ENCODE results near the gene RNASEH2B. TPM values are rescaled to one million over a fixed set of nuclear protein-coding genes. Genes with fewer than 3 reads are reported as not detected.

The RNASEH2B gene
- total RNA-seq, 1 donor from 2014 or later: 20.0 TPM

GRCh38 chr13:50911937-50912795 is 2.6 kb downstream of the RNASEH2B start:
- Mint-ChIP-seq H3K9me3 (ENCODE audit: unreplicated experiment) (no peaks in the 10 kb centered on the region), H3K4me3 (ENCODE audit: unreplicated experiment) (peak overlapping the region; percentile 27), H3K36me3 (ENCODE audit: unreplicated experiment) (no peaks in the 10 kb centered on the region), H3K27me3 (ENCODE audit: unreplicated experiment) (no peaks in the 10 kb centered on the region), H3K27ac (ENCODE audit: unreplicated experiment) (peak overlapping the region; percentile 45), H3K4me1 (ENCODE audit: unreplicated experiment) (peaks cover 40% of the 10 kb centered on the region)
- DNase-seq (ENCODE audit: extremely low spot score, unreplicated experiment): peak; percentile 92
- TF ChIP-seq CTCF (IDR thresholded peaks at IDR 0.05): peak; percentile 89

GRCh38 chr13:50912851-50913250 is 3.3 kb downstream of the RNASEH2B start:
- H3K27me3 Mint-ChIP-seq (ENCODE audit: unreplicated experiment): no peaks in the 10 kb centered on the region
- TF ChIP-seq CTCF (IDR thresholded peaks at IDR 0.05): no peak
- H3K9me3 Mint-ChIP-seq (ENCODE audit: unreplicated experiment): no peaks in the 10 kb centered on the region
- H3K27ac Mint-ChIP-seq (ENCODE audit: unreplicated experiment): no peak overlapping the region
- H3K36me3 Mint-ChIP-seq (ENCODE audit: unreplicated experiment): no peaks in the 10 kb centered on the region
- peaks cover 43% of the 10 kb centered on the region for H3K4me1 Mint-ChIP-seq (ENCODE audit: unreplicated experiment)
- no peak for DNase-seq (ENCODE audit: extremely low spot score, unreplicated experiment)
- no peak overlapping the region for H3K4me3 Mint-ChIP-seq (ENCODE audit: unreplicated experiment)

- DNase-seq (ENCODE audit: extremely low spot score, unreplicated experiment): no peak
- no peaks in the 10 kb centered on the region for H3K9me3 Mint-ChIP-seq (ENCODE audit: unreplicated experiment)
- peaks cover 43% of the 10 kb centered on the region for H3K4me1 Mint-ChIP-seq (ENCODE audit: unreplicated experiment)
- H3K36me3 Mint-ChIP-seq (ENCODE audit: unreplicated experiment): no peaks in the 10 kb centered on the region
- no peaks in the 10 kb centered on the region for H3K27me3 Mint-ChIP-seq (ENCODE audit: unreplicated experiment)
- peak overlapping the region; percentile 79 for H3K27ac Mint-ChIP-seq (ENCODE audit: unreplicated experiment)
- H3K4me3 Mint-ChIP-seq (ENCODE audit: unreplicated experiment): peak overlapping the region; percentile 10
- TF ChIP-seq CTCF (IDR thresholded peaks at IDR 0.05): no peak
Observed at GRCh38 chr13:50914176-50914700, 4.6 kb downstream of the RNASEH2B start.

- Mint-ChIP-seq H3K4me1 (ENCODE audit: unreplicated experiment) (peaks cover 43% of the 10 kb centered on the region), H3K27me3 (ENCODE audit: unreplicated experiment) (no peaks in the 10 kb centered on the region), H3K27ac (ENCODE audit: unreplicated experiment) (peak overlapping the region; percentile 79), H3K4me3 (ENCODE audit: unreplicated experiment) (no peak overlapping the region), H3K9me3 (ENCODE audit: unreplicated experiment) (no peaks in the 10 kb centered on the region), H3K36me3 (ENCODE audit: unreplicated experiment) (no peaks in the 10 kb centered on the region)
- no peak for DNase-seq (ENCODE audit: extremely low spot score, unreplicated experiment)
- TF ChIP-seq CTCF (IDR thresholded peaks at IDR 0.05): no peak
Observed at GRCh38 chr13:50914848-50915247, 5.3 kb downstream of the RNASEH2B start.

- Mint-ChIP-seq H3K27me3 (ENCODE audit: unreplicated experiment) (no peaks in the 10 kb centered on the region), H3K9me3 (ENCODE audit: unreplicated experiment) (no peaks in the 10 kb centered on the region), H3K27ac (ENCODE audit: unreplicated experiment) (peak overlapping the region; percentile 79), H3K4me1 (ENCODE audit: unreplicated experiment) (peaks cover 39% of the 10 kb centered on the region), H3K36me3 (ENCODE audit: unreplicated experiment) (no peaks in the 10 kb centered on the region), H3K4me3 (ENCODE audit: unreplicated experiment) (no peak overlapping the region)
- TF ChIP-seq CTCF (IDR thresholded peaks at IDR 0.05): no peak
- no peak for DNase-seq (ENCODE audit: extremely low spot score, unreplicated experiment)
Observed at GRCh38 chr13:50915565-50915964, 6.0 kb downstream of the RNASEH2B start.
